MG63 (cell line): Measurements from ENCODE around the gene ARSI. TPM values are rescaled to one million over a fixed set of nuclear protein-coding genes. Genes with fewer than 3 reads are reported as not detected.

Experiments
- DNase-seq: peaks from one replicate; pipeline ENCODE4 v3.0.0-alpha.2; 2020
- H3K27me3 ChIP-seq: fragments of 250-450 bp; sonication (Bioruptor Pico); 2 replicates; pipeline ENCODE4 v1.5.1; 2020; ENCODE audit warnings: mild to moderate bottlenecking, moderate library complexity
- H3K36me3 ChIP-seq: fragments of 250-450 bp; sonication (Bioruptor Pico); 2 replicates; pipeline ENCODE4 v1.5.1; 2020; ENCODE audit warnings: mild to moderate bottlenecking, moderate library complexity
- H3K4me3 ChIP-seq: fragments of 250-450 bp; sonication (Bioruptor Pico); 2 replicates; pipeline ENCODE4 v1.5.1; 2020; ENCODE audit warnings: mild to moderate bottlenecking, moderate library complexity
- H3K9me3 ChIP-seq: fragments of 250-450 bp; sonication (Bioruptor Pico); 2 replicates; pipeline ENCODE4 v1.5.1; 2020; ENCODE audit warnings: mild to moderate bottlenecking, moderate library complexity
- total RNA-seq: library from RNA; depleted of rRNA; stranded (reverse); fragments of >200 nt; shearing (Covaris generic); gene quantifications from 2 replicates; pipeline ENCODE4 v1.2.3, GENCODE V29; 2014; ENCODE audit warnings: low replicate concordance

ARSI gene
- total RNA-seq, 1 experiment from 2014 or later = 45.4 TPM

DNA sequence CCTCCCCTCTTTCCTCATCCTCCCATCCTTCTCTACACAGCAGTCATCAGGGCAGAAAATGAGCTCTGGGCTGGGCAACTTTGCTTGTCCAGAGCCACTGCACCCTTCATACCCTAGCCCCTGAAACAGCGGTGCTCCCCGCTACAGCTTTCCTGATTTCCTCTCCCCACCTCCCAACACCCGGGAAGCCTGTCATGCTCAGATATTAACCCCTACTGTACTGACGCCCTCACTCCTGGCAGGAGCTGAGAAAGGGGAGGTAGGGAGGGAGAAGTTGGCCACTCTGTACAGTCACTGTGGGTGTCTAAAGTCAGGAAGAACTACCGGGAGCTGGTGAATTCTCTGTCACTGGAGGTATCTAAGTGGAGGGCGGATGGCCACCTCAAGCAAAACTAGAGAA is 13.9 kb downstream of the ARSI start:
- Histone ChIP-seq H3K27me3 (no peaks in the 10 kb centered on the region), H3K36me3 (no peaks in the 10 kb centered on the region), H3K4me3 (no peak overlapping the region), H3K9me3 (no peaks in the 10 kb centered on the region)
- no peak for DNase-seq

GRCh38 chr5:150288361-150288760 is 14.3 kb downstream of the ARSI start:
- DNase-seq = no peak
- Histone ChIP-seq H3K9me3 (no peaks in the 10 kb centered on the region), H3K36me3 (no peaks in the 10 kb centered on the region), H3K4me3 (no peak overlapping the region), H3K27me3 (no peaks in the 10 kb centered on the region)

DNA sequence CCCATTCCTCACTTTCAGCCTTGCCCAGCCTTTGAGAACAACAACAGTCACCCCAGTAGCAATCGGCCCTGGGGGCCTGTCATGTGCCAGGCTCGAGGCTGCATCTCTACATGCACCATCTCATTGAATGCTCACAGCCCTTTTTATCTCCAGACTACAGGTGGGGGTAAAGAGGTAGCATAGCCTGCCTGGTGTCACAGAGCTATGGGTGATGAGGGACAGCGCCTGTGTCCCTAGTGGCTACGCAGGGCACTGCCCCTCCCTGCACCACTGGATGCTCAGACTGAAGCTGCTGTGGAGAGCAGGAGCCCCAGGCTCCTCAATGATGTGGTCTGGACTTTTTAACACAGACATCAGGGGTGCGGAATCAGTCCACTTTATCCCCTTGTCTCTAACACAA is 15.9 kb downstream of the ARSI start:
- DNase-seq = no peak
- Histone ChIP-seq H3K27me3 (no peaks in the 10 kb centered on the region), H3K36me3 (no peaks in the 10 kb centered on the region)

DNA sequence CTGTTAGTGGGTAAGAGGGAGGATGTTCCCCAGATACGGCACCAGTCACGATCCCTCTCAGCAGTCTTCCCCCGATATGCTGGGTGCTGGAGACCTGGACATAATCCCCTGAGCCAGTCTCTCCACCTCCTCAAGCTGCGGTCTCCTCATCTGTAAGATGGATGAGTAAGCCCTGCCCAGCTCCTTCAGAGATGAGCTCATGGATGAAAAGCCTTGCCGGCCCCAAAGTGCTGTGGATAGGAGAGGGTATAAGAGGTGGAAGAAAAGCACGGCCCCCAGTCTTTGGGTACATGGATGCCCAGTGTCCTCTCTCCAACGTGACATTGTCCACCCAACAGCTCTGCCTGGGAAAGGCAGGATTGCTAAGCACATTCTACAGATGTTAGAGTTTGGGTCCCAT is 17.6 kb downstream of the ARSI start:
- H3K9me3 ChIP-seq = no peaks in the 10 kb centered on the region
- no peak overlapping the region for H3K4me3 ChIP-seq
- no peaks in the 10 kb centered on the region for H3K27me3 ChIP-seq
- H3K36me3 ChIP-seq = no peaks in the 10 kb centered on the region
- DNase-seq = no peak

More for the DNA sequence above, 15.9 kb downstream of the ARSI start:
- Histone ChIP-seq H3K9me3 (no peaks in the 10 kb centered on the region), H3K4me3 (no peak overlapping the region)

DNA sequence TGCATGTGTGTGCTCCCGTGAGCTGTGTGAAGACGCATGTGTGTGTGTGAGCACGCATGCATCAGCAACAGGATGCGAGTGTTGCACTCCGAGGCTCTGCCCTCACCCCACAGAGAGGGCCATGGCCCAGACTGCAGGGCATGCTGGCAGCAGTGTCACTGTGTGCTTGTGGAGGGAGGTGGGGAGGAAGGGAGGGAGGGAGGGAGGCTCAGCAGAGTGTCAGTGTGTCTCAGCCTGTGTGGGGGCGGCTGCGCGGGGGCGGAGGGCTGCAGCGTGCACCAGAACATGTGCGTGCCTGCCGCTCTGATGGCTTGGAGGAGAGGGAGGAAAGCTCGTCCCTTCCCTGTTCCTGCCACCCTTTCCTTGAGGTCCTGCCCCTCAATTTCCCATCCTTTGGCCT is 18.4 kb downstream of the ARSI start:
- Histone ChIP-seq H3K9me3 (no peaks in the 10 kb centered on the region), H3K36me3 (no peaks in the 10 kb centered on the region), H3K4me3 (no peak overlapping the region), H3K27me3 (no peaks in the 10 kb centered on the region)
- DNase-seq = no peak

DNA sequence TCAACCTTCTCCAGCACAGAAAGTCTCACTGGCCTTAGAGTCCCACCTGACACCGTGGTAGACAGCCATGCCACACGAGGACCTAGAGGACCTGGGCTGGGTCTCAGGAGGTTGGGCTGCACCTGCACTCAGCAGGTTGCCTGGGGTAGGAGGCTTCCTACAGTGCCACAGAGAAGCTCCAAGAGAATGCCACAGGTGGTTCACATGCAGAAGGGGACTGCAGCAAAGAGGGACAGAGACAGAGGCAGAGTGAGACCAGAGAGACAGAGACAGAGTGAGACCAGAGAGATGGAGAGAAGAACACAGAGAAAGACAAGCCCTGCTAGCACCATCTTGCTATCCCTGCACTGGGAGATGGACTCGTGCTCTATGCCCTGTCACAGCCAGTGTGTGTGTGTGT is 18.8 kb downstream of the ARSI start:
- H3K36me3 ChIP-seq = no peaks in the 10 kb centered on the region
- no peaks in the 10 kb centered on the region for H3K9me3 ChIP-seq
- DNase-seq = no peak
- no peaks in the 10 kb centered on the region for H3K27me3 ChIP-seq
- H3K4me3 ChIP-seq = no peak overlapping the region

DNA sequence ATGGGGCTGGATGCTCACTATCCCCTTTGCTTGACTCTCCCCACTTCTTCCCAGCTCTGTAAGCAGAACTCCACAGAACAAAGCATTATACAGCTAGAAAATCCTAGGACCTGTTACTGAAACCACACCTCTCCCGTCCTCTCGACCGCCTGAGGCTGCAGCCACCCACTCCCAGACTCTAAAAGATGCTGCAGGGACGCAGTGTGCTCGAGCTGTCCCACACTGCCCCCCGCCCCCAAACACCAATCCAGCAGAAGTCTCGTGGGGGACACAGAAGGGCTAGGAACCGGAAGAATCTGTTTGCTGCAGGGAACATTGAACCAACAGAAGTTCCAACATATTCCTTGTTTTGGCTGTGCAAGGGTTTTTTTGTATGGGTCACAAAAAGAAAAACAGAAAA is 20.7 kb downstream of the ARSI start:
- H3K27me3 ChIP-seq = no peaks in the 10 kb centered on the region

DNA sequence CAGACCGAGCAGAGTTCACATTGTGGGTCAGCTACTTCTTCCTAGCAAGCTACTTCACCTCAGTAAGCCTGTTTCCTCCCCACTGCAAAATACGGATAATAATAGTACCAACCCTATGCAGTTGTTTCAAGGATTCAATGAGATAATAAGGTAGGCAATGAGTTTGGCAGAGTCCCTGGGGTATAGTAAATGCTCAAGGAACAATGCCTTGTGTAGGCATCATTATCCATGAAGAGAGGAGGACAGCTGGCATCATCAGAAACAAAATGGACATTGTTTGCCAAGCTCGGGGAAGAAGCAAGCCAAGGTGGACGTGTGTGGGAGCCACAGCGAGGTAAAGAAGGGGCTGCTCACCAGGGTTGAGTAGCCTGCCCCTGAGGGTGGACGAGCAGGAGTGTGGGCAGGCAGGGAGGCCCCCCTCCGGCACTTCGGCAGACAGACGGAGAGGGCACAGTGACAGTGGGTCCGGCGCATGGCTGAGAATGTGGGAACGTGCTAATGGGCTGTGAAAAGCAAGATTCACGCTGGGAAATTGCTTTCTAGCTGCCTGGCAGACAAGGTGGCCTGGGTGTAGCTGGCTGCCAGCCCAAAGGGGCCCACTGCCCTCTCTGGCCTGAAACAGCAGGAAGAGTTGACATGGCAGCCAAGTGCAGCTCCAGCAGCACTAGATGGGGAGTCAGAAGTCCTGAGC is 23.2 kb downstream of the ARSI start:
- H3K36me3 ChIP-seq = no peaks in the 10 kb centered on the region
- H3K4me3 ChIP-seq = no peak overlapping the region
- DNase-seq = no peak

More for the DNA sequence above, 20.7 kb downstream of the ARSI start:
- no peak overlapping the region for H3K4me3 ChIP-seq
- no peaks in the 10 kb centered on the region for H3K9me3 ChIP-seq
- no peaks in the 10 kb centered on the region for H3K36me3 ChIP-seq
- DNase-seq = no peak

DNA sequence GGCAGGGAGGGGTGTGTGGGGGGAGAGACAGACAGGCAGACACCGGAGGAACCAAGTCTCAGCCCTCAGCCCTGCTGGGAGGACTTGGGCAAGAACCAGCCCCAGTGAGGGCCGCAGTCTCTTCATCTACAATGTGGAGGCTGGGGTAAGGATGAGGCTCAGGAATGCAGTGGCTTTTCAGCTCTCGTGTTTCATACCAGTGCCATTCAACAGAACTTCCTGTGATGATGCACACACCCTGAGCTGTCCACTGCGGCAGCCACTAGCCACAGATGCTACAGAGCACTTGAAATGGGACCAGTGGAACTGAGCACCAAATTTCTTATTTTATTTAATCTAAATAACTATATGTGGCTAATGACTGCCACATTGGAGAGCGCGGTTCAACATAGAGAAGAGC is 23.8 kb downstream of the ARSI start:
- no peaks in the 10 kb centered on the region for H3K27me3 ChIP-seq
- no peaks in the 10 kb centered on the region for H3K36me3 ChIP-seq
- no peaks in the 10 kb centered on the region for H3K9me3 ChIP-seq
- peak; percentile 63 for DNase-seq
- H3K4me3 ChIP-seq = no peak overlapping the region

More for the DNA sequence above, 23.2 kb downstream of the ARSI start:
- no peaks in the 10 kb centered on the region for H3K9me3 ChIP-seq
- H3K27me3 ChIP-seq = no peaks in the 10 kb centered on the region

DNA sequence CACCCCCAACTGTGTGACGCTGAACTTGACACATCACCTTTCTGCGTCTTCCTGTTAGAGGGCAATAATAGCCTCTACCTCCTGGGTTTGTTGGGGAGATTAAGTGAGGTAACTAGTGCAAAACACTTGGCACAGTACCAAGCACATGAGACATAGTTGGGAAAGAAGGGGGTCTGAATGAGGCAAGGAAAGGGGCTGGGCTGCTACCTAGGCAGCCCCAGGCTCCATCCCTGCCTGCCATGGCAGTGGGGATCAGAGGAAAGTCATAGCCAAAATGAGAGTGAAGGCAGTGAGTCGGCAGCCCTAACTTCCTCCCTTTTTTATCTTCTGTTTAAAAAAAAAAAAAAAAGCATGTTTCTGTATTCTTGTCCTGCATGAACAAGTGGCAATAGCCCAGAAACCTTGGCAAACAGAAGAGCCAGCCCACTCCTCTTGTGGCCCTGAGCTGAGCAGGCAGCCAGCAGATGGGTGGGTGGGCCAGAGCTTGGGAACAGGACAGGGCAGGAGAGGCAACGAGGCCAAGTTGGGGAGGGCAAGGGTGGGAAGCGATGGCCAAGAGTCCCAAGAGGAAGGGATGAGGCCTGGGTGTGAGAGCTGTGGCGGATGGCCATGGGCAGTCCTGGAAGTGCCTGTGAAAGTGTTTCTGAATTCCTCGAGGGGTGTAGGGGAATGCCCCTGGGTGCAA is 24.5 kb downstream of the ARSI start:
- DNase-seq = no peak
- Histone ChIP-seq H3K9me3 (no peaks in the 10 kb centered on the region), H3K27me3 (no peaks in the 10 kb centered on the region), H3K36me3 (no peaks in the 10 kb centered on the region), H3K4me3 (no peak overlapping the region)

DNA sequence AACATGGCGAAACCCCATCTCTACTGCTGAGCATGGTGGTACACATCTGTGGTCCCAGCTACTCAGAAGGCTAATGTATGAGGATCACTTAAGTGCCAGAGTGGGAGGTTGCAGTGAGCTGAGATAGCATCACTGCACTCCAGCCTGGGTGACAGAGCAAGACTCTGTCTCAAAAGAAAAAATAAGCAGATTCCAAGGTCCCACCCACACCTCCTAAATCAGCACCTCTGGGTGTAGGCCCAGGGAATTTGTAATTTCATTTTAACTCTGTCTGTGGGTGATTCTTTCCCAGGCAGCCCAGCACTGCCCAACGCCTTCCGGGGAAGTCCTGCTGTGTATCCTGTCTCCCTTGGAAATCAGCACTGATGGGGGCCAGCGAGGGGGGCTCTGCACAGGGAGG is 25.7 kb downstream of the ARSI start:
- no peaks in the 10 kb centered on the region for H3K36me3 ChIP-seq
- no peaks in the 10 kb centered on the region for H3K27me3 ChIP-seq
- no peak overlapping the region for H3K4me3 ChIP-seq
- H3K9me3 ChIP-seq = no peaks in the 10 kb centered on the region
- no peak for DNase-seq

- no peaks in the 10 kb centered on the region for H3K27me3 ChIP-seq
- H3K9me3 ChIP-seq = no peaks in the 10 kb centered on the region
- H3K4me3 ChIP-seq = no peak overlapping the region
- no peaks in the 10 kb centered on the region for H3K36me3 ChIP-seq
- DNase-seq = no peak
Observed at GRCh38 chr5:150274811-150275210, 27.9 kb downstream of the ARSI start.

DNA sequence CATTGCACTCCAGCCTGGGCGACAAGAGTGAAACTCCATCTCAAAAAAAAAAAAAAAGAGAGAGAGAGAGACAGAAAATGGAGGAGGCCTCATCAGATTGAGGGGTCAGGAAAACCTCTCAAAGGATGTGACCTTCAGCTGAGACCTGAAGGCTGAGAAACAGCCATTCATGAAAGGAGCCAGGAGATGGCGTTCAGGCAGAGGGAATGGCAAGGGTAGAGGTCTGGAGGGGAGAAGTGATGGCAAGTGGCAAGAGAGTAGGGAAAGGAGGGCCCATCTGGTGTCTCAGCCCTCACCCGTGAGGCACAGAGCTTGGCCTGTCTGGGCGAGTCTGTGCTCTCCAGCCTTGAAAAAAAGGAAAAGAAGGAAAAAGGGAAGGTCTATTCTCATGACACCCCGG is 30.2 kb downstream of the ARSI start:
- no peaks in the 10 kb centered on the region for H3K27me3 ChIP-seq
- no peaks in the 10 kb centered on the region for H3K9me3 ChIP-seq
- DNase-seq = peak; percentile 57
- H3K36me3 ChIP-seq = no peaks in the 10 kb centered on the region
- H3K4me3 ChIP-seq = no peak overlapping the region

- Histone ChIP-seq H3K36me3 (no peaks in the 10 kb centered on the region), H3K27me3 (no peaks in the 10 kb centered on the region), H3K4me3 (no peak overlapping the region), H3K9me3 (no peaks in the 10 kb centered on the region)
- no peak for DNase-seq
Observed at GRCh38 chr5:150271923-150272322, 30.8 kb downstream of the ARSI start.

GRCh38 chr5:150271296-150271692 is 31.4 kb downstream of the ARSI start:
- H3K27me3 ChIP-seq = no peaks in the 10 kb centered on the region
- DNase-seq = no peak

GRCh38 chr5:150270541-150271295 is 32.0 kb downstream of the ARSI start:
- H3K9me3 ChIP-seq = no peaks in the 10 kb centered on the region
- no peaks in the 10 kb centered on the region for H3K27me3 ChIP-seq
- DNase-seq = no peak
- H3K36me3 ChIP-seq = no peaks in the 10 kb centered on the region
- H3K4me3 ChIP-seq = no peak overlapping the region

More at GRCh38 chr5:150271296-150271692, 31.4 kb downstream of the ARSI start:
- H3K36me3 ChIP-seq = no peaks in the 10 kb centered on the region
- H3K4me3 ChIP-seq = no peak overlapping the region
- H3K9me3 ChIP-seq = no peaks in the 10 kb centered on the region

DNA sequence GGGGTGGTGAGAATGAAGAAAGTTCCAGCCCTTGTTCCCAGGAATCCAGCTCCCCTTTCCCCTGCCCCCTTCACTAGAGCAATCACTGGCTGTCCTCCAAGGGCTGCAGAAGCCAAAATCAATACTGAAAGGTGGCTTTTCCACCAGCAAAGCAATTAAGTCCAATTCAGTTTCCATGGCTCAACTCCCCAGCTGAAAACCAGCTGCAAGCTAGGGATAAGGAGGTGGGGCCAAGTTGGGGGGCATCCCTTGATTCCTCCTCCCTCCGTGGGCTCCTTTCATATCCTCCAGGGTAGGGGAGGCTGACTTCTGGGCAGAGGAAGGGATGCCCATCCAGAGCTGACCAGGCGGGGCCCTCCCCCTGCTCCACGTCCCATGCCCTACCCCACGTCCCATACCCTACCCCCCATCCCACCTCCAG is 35.8 kb downstream of the ARSI start:
- Histone ChIP-seq H3K36me3 (no peaks in the 10 kb centered on the region), H3K27me3 (no peaks in the 10 kb centered on the region), H3K9me3 (no peaks in the 10 kb centered on the region), H3K4me3 (no peak overlapping the region)
- no peak for DNase-seq
